Chondrocyte (in vitro differentiated cells): ENCODE results near the gene EPHB2. TPM values are rescaled to one million over a fixed set of nuclear protein-coding genes. Genes with fewer than 3 reads are reported as not detected.

Experiments
- DNase-seq: peaks from one replicate; pipeline ENCODE4 v3.0.0; 2021; ENCODE audit warnings: mixed read lengths, low spot score
- H3K27ac Mint-ChIP-seq: one replicate; pipeline ENCODE4 v1.8.0; 2021; ENCODE audit warnings: mild to moderate bottlenecking, moderate library complexity, mixed read lengths; ENCODE audit not compliant: unreplicated experiment
- H3K27me3 Mint-ChIP-seq: 2 replicates; pipeline ENCODE4 v1.8.0; 2021; ENCODE audit warnings: low read depth, mixed read lengths
- H3K36me3 Mint-ChIP-seq: 2 replicates; pipeline ENCODE4 v1.8.0; 2021; ENCODE audit warnings: low read depth, mixed read lengths
- H3K4me1 Mint-ChIP-seq: 2 replicates; pipeline ENCODE4 v1.8.0; 2021; ENCODE audit warnings: low read depth, mild to moderate bottlenecking, mixed read lengths
- H3K4me3 Mint-ChIP-seq: one replicate; pipeline ENCODE4 v1.8.0; 2021; ENCODE audit warnings: mild to moderate bottlenecking, moderate library complexity, mixed read lengths; ENCODE audit not compliant: unreplicated experiment
- H3K9me3 Mint-ChIP-seq: 2 replicates; pipeline ENCODE4 v1.8.0; 2021; ENCODE audit warnings: low read depth, mixed read lengths
- total RNA-seq: library from RNA; stranded (reverse); gene quantifications from 3 replicates; pipeline ENCODE4 v1.2.1, GENCODE V29; 2021
- TF ChIP-seq, protein P1 (sequence below): fragments of 200-600 bp; sonication (generic); IDR thresholded peaks from 2 replicates; pipeline ENCODE4 v1.5.0; 2021; ENCODE audit warnings: antibody characterized with exemption, mild to moderate bottlenecking, moderate library complexity

EPHB2 gene
- total RNA-seq, 1 donor from 2014 or later = 44.6 TPM

DNA sequence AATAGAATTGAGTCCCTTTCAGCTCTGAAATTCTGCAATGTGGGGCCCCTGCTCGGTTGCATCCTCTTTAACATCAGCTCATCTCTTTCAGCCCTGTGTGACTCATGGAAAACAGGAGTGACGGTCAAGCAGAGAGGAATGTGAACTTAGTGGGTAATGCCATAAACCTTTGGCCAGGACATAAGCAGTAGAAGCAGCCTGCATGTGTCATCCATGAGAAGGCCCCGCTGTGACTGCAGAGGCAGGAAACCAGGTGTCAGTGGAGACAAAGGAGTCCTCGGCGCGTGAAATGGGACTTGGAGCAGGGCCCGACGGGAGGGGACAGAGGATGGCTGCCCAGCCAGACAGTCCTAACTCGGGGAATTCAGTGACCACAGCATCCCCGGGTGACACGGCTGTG, 21.1 kb upstream of the EPHB2 start:
- Mint-ChIP-seq H3K4me3 (no peak overlapping the region), H3K27me3 (peaks cover 20% of the 10 kb centered on the region), H3K36me3 (no peaks in the 10 kb centered on the region), H3K4me1 (peaks cover 4% of the 10 kb centered on the region), H3K9me3 (no peaks in the 10 kb centered on the region), H3K27ac (no peak overlapping the region)
- DNase-seq = no peak
- TF ChIP-seq, protein P1, sequence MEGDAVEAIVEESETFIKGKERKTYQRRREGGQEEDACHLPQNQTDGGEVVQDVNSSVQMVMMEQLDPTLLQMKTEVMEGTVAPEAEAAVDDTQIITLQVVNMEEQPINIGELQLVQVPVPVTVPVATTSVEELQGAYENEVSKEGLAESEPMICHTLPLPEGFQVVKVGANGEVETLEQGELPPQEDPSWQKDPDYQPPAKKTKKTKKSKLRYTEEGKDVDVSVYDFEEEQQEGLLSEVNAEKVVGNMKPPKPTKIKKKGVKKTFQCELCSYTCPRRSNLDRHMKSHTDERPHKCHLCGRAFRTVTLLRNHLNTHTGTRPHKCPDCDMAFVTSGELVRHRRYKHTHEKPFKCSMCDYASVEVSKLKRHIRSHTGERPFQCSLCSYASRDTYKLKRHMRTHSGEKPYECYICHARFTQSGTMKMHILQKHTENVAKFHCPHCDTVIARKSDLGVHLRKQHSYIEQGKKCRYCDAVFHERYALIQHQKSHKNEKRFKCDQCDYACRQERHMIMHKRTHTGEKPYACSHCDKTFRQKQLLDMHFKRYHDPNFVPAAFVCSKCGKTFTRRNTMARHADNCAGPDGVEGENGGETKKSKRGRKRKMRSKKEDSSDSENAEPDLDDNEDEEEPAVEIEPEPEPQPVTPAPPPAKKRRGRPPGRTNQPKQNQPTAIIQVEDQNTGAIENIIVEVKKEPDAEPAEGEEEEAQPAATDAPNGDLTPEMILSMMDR = no peak

DNA sequence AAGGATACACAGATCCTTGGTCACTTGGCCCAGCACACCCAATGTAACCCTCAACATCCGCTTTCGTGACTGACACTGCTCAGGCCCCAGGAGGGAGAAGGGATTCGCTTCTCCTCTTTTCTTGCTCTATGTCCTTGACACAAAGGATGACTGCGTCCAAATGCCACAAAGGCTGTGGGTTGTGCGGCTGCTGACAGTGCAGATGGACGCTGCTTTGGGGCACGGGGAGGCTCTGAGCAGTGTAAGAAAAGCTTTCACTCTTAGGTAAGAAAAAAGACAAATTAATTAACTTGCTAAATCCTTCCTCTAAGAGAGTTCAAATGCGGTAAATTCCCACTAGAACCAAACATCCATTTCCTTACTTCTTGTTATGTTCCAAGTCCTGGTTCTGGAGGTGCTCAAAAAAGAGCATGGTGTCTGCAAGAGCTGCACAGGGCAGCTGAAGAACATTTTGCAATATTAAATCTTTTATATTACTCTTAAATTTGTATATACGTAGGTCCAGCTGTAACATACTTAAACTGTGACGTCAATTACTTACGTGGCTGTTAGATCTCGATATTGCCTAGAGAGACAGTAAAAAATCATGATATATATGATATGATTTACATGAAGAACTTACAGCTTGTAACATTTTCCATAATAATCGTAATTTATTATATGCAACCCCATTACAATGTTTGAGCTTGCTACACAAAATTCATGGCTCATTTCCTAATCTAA, 19.4 kb upstream of the EPHB2 start:
- Mint-ChIP-seq H3K4me1 (no peaks in the 10 kb centered on the region), H3K4me3 (no peak overlapping the region), H3K9me3 (no peaks in the 10 kb centered on the region), H3K27me3 (peaks cover 9% of the 10 kb centered on the region), H3K27ac (no peak overlapping the region), H3K36me3 (no peaks in the 10 kb centered on the region)
- TF ChIP-seq, protein P1 = no peak
- DNase-seq = no peak

DNA sequence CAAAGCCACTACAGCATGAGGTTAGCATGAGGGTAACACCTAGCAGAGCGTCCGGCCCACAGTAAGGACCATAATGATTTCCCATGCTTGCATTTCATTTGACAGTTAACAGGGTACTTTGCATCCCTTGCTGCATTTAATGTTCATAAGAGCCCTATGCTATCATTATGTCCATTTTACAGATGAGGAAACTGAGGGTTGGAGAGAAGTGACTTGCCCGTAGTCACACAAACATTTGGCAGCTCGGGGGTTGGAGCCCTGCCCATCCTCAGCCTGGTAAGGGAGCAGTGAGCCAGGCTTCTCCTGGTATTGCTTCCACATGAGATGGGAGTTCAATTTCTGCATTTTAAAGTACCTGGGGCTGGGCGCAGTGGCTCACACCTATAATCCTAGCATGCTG, 16.5 kb upstream of the EPHB2 start:
- Mint-ChIP-seq H3K4me3 (no peak overlapping the region), H3K9me3 (no peaks in the 10 kb centered on the region), H3K27me3 (peaks cover 2% of the 10 kb centered on the region), H3K27ac (no peak overlapping the region), H3K36me3 (no peaks in the 10 kb centered on the region), H3K4me1 (no peaks in the 10 kb centered on the region)
- TF ChIP-seq, protein P1 = no peak
- no peak for DNase-seq

DNA sequence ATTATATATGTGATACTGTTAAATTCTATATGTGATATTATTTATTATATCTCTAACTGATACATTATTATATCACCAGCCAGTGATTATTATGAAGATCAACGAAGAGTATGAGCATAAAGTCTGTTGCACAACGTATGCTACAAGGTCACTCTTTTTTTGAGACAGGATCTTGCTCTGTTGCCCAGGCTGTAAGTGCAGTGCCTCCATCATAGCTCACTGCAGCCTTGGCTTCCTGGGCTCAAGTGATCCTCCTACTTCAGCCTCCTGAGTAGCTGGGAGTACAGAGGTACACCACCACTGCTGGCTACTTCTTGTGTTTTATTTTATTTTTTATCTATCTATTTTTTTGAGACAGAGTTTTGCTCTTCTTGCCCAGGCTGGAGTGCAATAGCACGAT, 14.0 kb upstream of the EPHB2 start:
- Mint-ChIP-seq H3K4me1 (no peaks in the 10 kb centered on the region), H3K27ac (no peak overlapping the region), H3K36me3 (no peaks in the 10 kb centered on the region), H3K4me3 (no peak overlapping the region), H3K27me3 (peaks cover 2% of the 10 kb centered on the region), H3K9me3 (no peaks in the 10 kb centered on the region)
- TF ChIP-seq, protein P1 = no peak
- DNase-seq = no peak

DNA sequence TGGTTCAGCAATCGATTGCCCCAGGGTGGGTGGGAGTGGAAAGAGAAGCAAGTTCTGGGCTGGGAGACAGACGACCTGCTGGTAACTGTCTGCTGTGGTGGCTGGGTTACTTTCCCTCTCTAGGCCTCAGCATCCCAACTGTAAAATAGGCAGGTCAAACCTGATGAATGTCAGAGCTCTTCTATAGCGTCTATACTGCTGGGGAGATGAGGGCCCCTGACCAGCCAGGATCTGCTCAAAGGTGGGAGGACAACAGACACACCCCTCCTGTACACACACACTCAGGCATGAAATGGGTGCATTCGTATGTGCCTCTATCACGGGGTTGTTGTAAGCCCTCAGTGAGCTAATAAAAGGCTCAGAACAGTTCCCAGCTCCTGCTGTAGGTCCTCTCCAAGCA, 12.7 kb upstream of the EPHB2 start:
- Mint-ChIP-seq H3K27ac (no peak overlapping the region), H3K4me1 (no peaks in the 10 kb centered on the region), H3K36me3 (no peaks in the 10 kb centered on the region), H3K9me3 (no peaks in the 10 kb centered on the region), H3K27me3 (peaks cover 2% of the 10 kb centered on the region), H3K4me3 (no peak overlapping the region)
- TF ChIP-seq, protein P1 = no peak
- no peak for DNase-seq
